Gastroesophageal sphincter (tissue), 4 donors: ENCODE measurements around the gene HSPA12B. TPM values are rescaled to one million over a fixed set of nuclear protein-coding genes. Genes with fewer than 3 reads are reported as not detected.

Experiments
- ATAC-seq: fragments of 150-250 bp; one replicate; pipeline ENCODE4 v1.9.1; 2016; ENCODE audit warnings: mild to moderate bottlenecking, moderate library complexity
- H3K27ac ChIP-seq, 4 donors: fragments of 200-600 bp; sonication (generic) in 3 of 4; 1 replicate in 3 of 4; 2 replicates in 1 of 4; pipeline ENCODE4 v1.5.1; 2016 to 2019
- H3K27me3 ChIP-seq: fragments of 200-600 bp; sonication (generic); one replicate; pipeline ENCODE4 v1.5.1; 2019
- H3K36me3 ChIP-seq, 2 donors: fragments of 200-600 bp; sonication (generic); one replicate each; pipeline ENCODE4 v1.5.1; 2019; ENCODE audit warnings: control low read depth in 1 of 2
- H3K4me1 ChIP-seq, 3 donors: fragments of 200-600 bp; sonication (generic); 1 replicate in 2 of 3; 2 replicates in 1 of 3; pipeline ENCODE4 v1.5.1; 2016 to 2019; ENCODE audit warnings: control low read depth in 2 of 3
- H3K4me3 ChIP-seq, 2 donors: fragments of 200-600 bp; sonication (generic); one replicate each; pipeline ENCODE4 v1.5.1; 2019; ENCODE audit warnings: mild to moderate bottlenecking in 1 of 2, moderate library complexity in 1 of 2
- H3K9me3 ChIP-seq, 3 donors: fragments of 200-600 bp; sonication (generic); one replicate each; pipeline ENCODE4 v1.5.1; 2017 to 2019; ENCODE audit warnings: control low read depth in 2 of 3
- EP300 ChIP-seq: sonication (generic); formaldehyde crosslinking; IDR thresholded peaks from one replicate; pipeline ENCODE4 v1.6.1; 2017; ENCODE audit warnings: antibody characterized with exemption, mild to moderate bottlenecking
- POLR2A ChIP-seq, 2 donors: fragments of 450-650 bp; IDR thresholded peaks; one replicate each; pipeline ENCODE4 v1.6.1; 2017; ENCODE audit warnings: antibody characterized with exemption in 2 of 2, mild to moderate bottlenecking in 2 of 2, moderate library complexity in 1 of 2
- POLR2AphosphoS5 ChIP-seq: sonication (generic); formaldehyde crosslinking; IDR thresholded peaks from one replicate; pipeline ENCODE4 v1.6.1; 2017; ENCODE audit warnings: antibody characterized with exemption
- WGBS, 2 donors: methylation state at CpG; one replicate each; pipeline ENCODE4 v1.1.5; 2018; ENCODE audit warnings: low coverage in 1 of 2; 5-methylcytosine and 5-hydroxymethylcytosine counted together
- total RNA-seq, 4 donors: library from RNA; depleted of rRNA; stranded (reverse); fragments of >200 nt; gene quantifications; one replicate each; pipeline ENCODE4 v1.1.0, GENCODE V29; 2016
- TF ChIP-seq, protein P1 (sequence below), 4 experiments: fragments of 200-600 bp in 2 of 4; fragments of 450-650 bp in 2 of 4; sonication (generic) in 1 of 4; IDR thresholded peaks; one replicate each; pipeline ENCODE4 v1.5.1; 2017 to 2019; ENCODE audit warnings: antibody characterized with exemption in 4 of 4, mild to moderate bottlenecking in 2 of 4, moderate library complexity in 2 of 4

HSPA12B gene
- total RNA-seq, 4 donors from 2014 or later: 9.6 to 19.3 (median 14.4) TPM

GRCh38 chr20:3777716-3778629 lies 45.5 kb downstream of the HSPA12B start:
- Histone ChIP-seq H3K9me3 (no peaks in the 10 kb centered on the region), H3K4me1 (peaks cover 0 to 45% (median 12%) of the 10 kb centered on the region in 3 donors), H3K4me3 (peak overlapping the region; percentile 23 to 55), H3K27ac (peak overlapping the region in 3 of 4 donors; percentile 36 to 69 (median 41)), H3K36me3 (peaks cover 0 to 6% of the 10 kb centered on the region in 2 donors), H3K27me3 (no peaks in the 10 kb centered on the region)
- WGBS, 2 donors: 50% methylated on average over 9 of the region's 70 CpGs; no CpG with 5 or more reads in 1 of the 2 donors
- TF ChIP-seq POLR2A (IDR thresholded peaks at IDR 0.05): no peak
- TF ChIP-seq, protein P1, sequence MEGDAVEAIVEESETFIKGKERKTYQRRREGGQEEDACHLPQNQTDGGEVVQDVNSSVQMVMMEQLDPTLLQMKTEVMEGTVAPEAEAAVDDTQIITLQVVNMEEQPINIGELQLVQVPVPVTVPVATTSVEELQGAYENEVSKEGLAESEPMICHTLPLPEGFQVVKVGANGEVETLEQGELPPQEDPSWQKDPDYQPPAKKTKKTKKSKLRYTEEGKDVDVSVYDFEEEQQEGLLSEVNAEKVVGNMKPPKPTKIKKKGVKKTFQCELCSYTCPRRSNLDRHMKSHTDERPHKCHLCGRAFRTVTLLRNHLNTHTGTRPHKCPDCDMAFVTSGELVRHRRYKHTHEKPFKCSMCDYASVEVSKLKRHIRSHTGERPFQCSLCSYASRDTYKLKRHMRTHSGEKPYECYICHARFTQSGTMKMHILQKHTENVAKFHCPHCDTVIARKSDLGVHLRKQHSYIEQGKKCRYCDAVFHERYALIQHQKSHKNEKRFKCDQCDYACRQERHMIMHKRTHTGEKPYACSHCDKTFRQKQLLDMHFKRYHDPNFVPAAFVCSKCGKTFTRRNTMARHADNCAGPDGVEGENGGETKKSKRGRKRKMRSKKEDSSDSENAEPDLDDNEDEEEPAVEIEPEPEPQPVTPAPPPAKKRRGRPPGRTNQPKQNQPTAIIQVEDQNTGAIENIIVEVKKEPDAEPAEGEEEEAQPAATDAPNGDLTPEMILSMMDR (IDR thresholded peaks at IDR 0.05): peak in 2 of 4 experiments; percentile 8 to 35
- no peak for TF ChIP-seq EP300
- TF ChIP-seq POLR2AphosphoS5: no peak
- peak; percentile 77 for ATAC-seq

GRCh38 chr20:3778976-3779375 lies 46.5 kb downstream of the HSPA12B start:
- ATAC-seq: no peak
- no peak overlapping the region for H3K4me3 ChIP-seq
- H3K27ac ChIP-seq: no peak overlapping the region
- no peaks in the 10 kb centered on the region for H3K9me3 ChIP-seq
- peaks cover 0 to 55% (median 20%) of the 10 kb centered on the region in 3 donors for H3K4me1 ChIP-seq
- TF ChIP-seq POLR2A (IDR thresholded peaks at IDR 0.05) (no peak), EP300 (no peak), POLR2AphosphoS5 (no peak)
- TF ChIP-seq, protein P1 (IDR thresholded peaks at IDR 0.05): no peak
- no peaks in the 10 kb centered on the region for H3K27me3 ChIP-seq
- H3K36me3 ChIP-seq: peaks cover 0 to 15% of the 10 kb centered on the region in 2 donors
- WGBS, 2 donors: 17 to 27% methylated on average over 1 to 2 of the region's 18 CpGs

GRCh38 chr20:3781153-3781910 lies 48.8 kb downstream of the HSPA12B start, which contains the start of gene SPEF1:
SPEF1 (minus strand) TSS chr20:3781448; CDS start chr20:3781287, 161 bp downstream.
- H3K27ac ChIP-seq: peak within 1 kb of the TSS in 3 of 4 donors; percentile 64 to 73 (median 68)
- WGBS, 2 donors: 17 to 79% methylated on average over 3 to 6 of the region's 28 CpGs
- H3K36me3 ChIP-seq: peaks cover 0 to 23% of the 10 kb centered on the region in 2 donors
- H3K27me3 ChIP-seq: no peaks in the 10 kb centered on the region
- no peaks in the 10 kb centered on the region for H3K9me3 ChIP-seq
- TF ChIP-seq, protein P1 (IDR thresholded peaks at IDR 0.05): peak in 3 of 4 experiments; percentile 43 to 64 (median 49)
- no peak for TF ChIP-seq POLR2AphosphoS5
- H3K4me1 ChIP-seq: peaks cover 2 to 76% (median 38%) of the 10 kb centered on the region in 3 donors
- ATAC-seq: peak; percentile 82
- H3K4me3 ChIP-seq: peak within 1 kb of the TSS; percentile 7 to 45

DNA sequence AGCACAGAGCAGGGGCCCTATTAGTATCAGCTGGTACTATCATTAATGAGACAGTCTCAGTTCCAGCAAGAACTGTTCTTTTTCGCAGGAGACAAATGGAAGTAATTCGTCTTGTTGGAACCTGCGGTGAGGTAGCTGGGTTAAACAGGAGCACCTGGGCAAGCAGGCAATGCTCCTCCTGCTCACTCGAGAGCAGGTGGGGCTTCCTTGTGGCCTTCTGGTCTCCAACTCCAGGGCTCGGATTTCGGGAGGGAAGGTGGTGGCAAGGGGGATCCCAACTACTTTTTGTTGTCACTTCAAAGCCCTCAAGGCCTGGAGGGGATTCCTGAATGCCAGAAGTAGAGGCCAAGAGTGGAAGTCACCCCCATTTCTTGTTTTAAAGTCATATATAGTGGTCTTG lies 50.1 kb downstream of the HSPA12B start:
- Histone ChIP-seq H3K36me3 (peaks cover 0 to 23% of the 10 kb centered on the region in 2 donors), H3K27me3 (no peaks in the 10 kb centered on the region), H3K27ac (peak overlapping the region in 1 of 4 donors; percentile 87), H3K4me3 (no peak overlapping the region), H3K9me3 (no peaks in the 10 kb centered on the region), H3K4me1 (peaks cover 2 to 80% (median 41%) of the 10 kb centered on the region in 3 donors)
- WGBS, 2 donors: 70% methylated on average over 3 of the region's 6 CpGs; no CpG with 5 or more reads in 1 of the 2 donors
- TF ChIP-seq EP300 (no peak), POLR2AphosphoS5 (no peak), POLR2A (IDR thresholded peaks at IDR 0.05) (no peak)
- TF ChIP-seq, protein P1 (IDR thresholded peaks at IDR 0.05): no peak
- no peak for ATAC-seq
